Neural progenitor cell (in vitro differentiated cells): ENCODE measurements around the gene TLL1. TPM values are rescaled to one million over a fixed set of nuclear protein-coding genes. Genes with fewer than 3 reads are reported as not detected.

Experiments
- DNase-seq: peaks from one replicate; pipeline ENCODE4 v3.0.0-alpha.2; 2016; ENCODE audit warnings: low spot score
- H2AFZ ChIP-seq: fragments of 200-600 bp; sonication (generic); replicated peaks from 2 replicates; pipeline ENCODE4 v1.6.1; 2016; ENCODE audit warnings: antibody characterized with exemption
- H3F3A ChIP-seq: fragments of 200-600 bp; sonication (generic); 2 replicates; pipeline ENCODE4 v1.6.1; 2016; ENCODE audit warnings: antibody characterized with exemption, low read depth
- H3K27ac ChIP-seq: fragments of 200-600 bp; sonication (generic); 2 replicates; pipeline ENCODE4 v1.5.1; 2016; ENCODE audit warnings: mild to moderate bottlenecking
- H3K27me3 ChIP-seq: fragments of 200-600 bp; sonication (generic); 2 replicates; pipeline ENCODE4 v1.6.1; 2016; ENCODE audit warnings: mild to moderate bottlenecking, moderate library complexity
- H3K36me3 ChIP-seq: fragments of 200-600 bp; sonication (generic); 2 replicates; pipeline ENCODE4 v1.5.1; 2016
- H3K4me1 ChIP-seq: fragments of 200-600 bp; sonication (generic); 2 replicates; pipeline ENCODE4 v1.6.1; 2016; ENCODE audit warnings: mixed run types
- H3K4me2 ChIP-seq: fragments of 200-600 bp; sonication (generic); 2 replicates; pipeline ENCODE4 v1.6.1; 2016
- H3K4me3 ChIP-seq: fragments of 200-600 bp; sonication (generic); 2 replicates; pipeline ENCODE4 v1.5.1; 2016
- H3K79me2 ChIP-seq: fragments of 200-600 bp; sonication (generic); 2 replicates; pipeline ENCODE4 v1.6.1; 2016; ENCODE audit warnings: low read depth
- H3K9ac ChIP-seq: fragments of 200-600 bp; sonication (generic); 2 replicates; pipeline ENCODE4 v1.6.1; 2016
- H3K9me3 ChIP-seq: fragments of 200-600 bp; sonication (generic); 2 replicates; pipeline ENCODE4 v1.5.1; 2016; ENCODE audit warnings: low read depth
- H4K20me1 ChIP-seq: fragments of 200-600 bp; sonication (generic); 2 replicates; pipeline ENCODE4 v1.6.1; 2016; ENCODE audit warnings: low read depth
- H3K27ac Mint-ChIP-seq: 3 replicates; pipeline ENCODE4 v1.8.0; 2021; ENCODE audit warnings: mixed read lengths
- H3K27me3 Mint-ChIP-seq: 2 replicates; pipeline ENCODE4 v1.8.0; 2022; ENCODE audit warnings: low read depth, mild to moderate bottlenecking, inconsistent platforms, moderate library complexity, mixed read lengths; ENCODE audit not compliant: insufficient read depth
- H3K36me3 Mint-ChIP-seq: 3 replicates; pipeline ENCODE4 v1.8.0; 2021; ENCODE audit warnings: mixed read lengths
- H3K4me1 Mint-ChIP-seq: 3 replicates; pipeline ENCODE4 v1.8.0; 2021; ENCODE audit warnings: mixed read lengths
- H3K4me3 Mint-ChIP-seq: 3 replicates; pipeline ENCODE4 v1.8.0; 2021; ENCODE audit warnings: mild to moderate bottlenecking, moderate library complexity, mixed read lengths
- H3K9me3 Mint-ChIP-seq: 3 replicates; pipeline ENCODE4 v1.8.0; 2020; ENCODE audit warnings: mixed read lengths
- EZH2 ChIP-seq: fragments of 200-600 bp; sonication (generic); IDR thresholded peaks from 2 replicates; pipeline ENCODE4 v1.6.1; 2017; ENCODE audit warnings: antibody characterized with exemption, mild to moderate bottlenecking, moderate library complexity
- EZH2phosphoT487 ChIP-seq: fragments of 200-600 bp; sonication (generic); IDR thresholded peaks from 2 replicates; pipeline ENCODE4 v1.6.1; 2017; ENCODE audit warnings: antibody characterized with exemption
- total RNA-seq: library from RNA; depleted of rRNA; stranded (reverse); fragments of >200 nt; gene quantifications from 2 replicates; pipeline ENCODE4 v1.2.3, GENCODE V29; 2015; ENCODE audit warnings: low replicate concordance
- TF ChIP-seq, protein P1 (sequence below): fragments of 200-600 bp; sonication (generic); IDR thresholded peaks from 2 replicates; pipeline ENCODE4 v1.5.1; 2017; ENCODE audit warnings: antibody characterized with exemption, mild to moderate bottlenecking

The TLL1 gene
- total RNA-seq, 1 donor from 2014 or later = 0.22 TPM

GRCh38 chr4:166021617-166022016 is 148.6 kb downstream of the TLL1 start:
- H2AFZ ChIP-seq = no peak overlapping the region
- H3K4me2 ChIP-seq = no peak overlapping the region
- DNase-seq = no peak
- H3K4me1 Mint-ChIP-seq = no peaks in the 10 kb centered on the region
- H3K27ac ChIP-seq = no peak overlapping the region
- no peak for TF ChIP-seq EZH2phosphoT487
- no peak for TF ChIP-seq EZH2
- TF ChIP-seq, protein P1, sequence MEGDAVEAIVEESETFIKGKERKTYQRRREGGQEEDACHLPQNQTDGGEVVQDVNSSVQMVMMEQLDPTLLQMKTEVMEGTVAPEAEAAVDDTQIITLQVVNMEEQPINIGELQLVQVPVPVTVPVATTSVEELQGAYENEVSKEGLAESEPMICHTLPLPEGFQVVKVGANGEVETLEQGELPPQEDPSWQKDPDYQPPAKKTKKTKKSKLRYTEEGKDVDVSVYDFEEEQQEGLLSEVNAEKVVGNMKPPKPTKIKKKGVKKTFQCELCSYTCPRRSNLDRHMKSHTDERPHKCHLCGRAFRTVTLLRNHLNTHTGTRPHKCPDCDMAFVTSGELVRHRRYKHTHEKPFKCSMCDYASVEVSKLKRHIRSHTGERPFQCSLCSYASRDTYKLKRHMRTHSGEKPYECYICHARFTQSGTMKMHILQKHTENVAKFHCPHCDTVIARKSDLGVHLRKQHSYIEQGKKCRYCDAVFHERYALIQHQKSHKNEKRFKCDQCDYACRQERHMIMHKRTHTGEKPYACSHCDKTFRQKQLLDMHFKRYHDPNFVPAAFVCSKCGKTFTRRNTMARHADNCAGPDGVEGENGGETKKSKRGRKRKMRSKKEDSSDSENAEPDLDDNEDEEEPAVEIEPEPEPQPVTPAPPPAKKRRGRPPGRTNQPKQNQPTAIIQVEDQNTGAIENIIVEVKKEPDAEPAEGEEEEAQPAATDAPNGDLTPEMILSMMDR = no peak
- no peaks in the 10 kb centered on the region for H3K36me3 Mint-ChIP-seq
- H3K4me3 Mint-ChIP-seq = no peak overlapping the region
- no peaks in the 10 kb centered on the region for H3K9me3 ChIP-seq
- no peak overlapping the region for H3K27ac Mint-ChIP-seq
- H3K9ac ChIP-seq = no peak overlapping the region
- no peaks in the 10 kb centered on the region for H4K20me1 ChIP-seq
- H3K27me3 Mint-ChIP-seq = no peaks in the 10 kb centered on the region
- H3F3A ChIP-seq = no peaks in the 10 kb centered on the region
- H3K4me3 ChIP-seq = no peak overlapping the region
- no peaks in the 10 kb centered on the region for H3K9me3 Mint-ChIP-seq
- no peaks in the 10 kb centered on the region for H3K36me3 ChIP-seq
- H3K27me3 ChIP-seq = no peaks in the 10 kb centered on the region
- H3K79me2 ChIP-seq = no peaks in the 10 kb centered on the region
- H3K4me1 ChIP-seq = no peaks in the 10 kb centered on the region

DNA sequence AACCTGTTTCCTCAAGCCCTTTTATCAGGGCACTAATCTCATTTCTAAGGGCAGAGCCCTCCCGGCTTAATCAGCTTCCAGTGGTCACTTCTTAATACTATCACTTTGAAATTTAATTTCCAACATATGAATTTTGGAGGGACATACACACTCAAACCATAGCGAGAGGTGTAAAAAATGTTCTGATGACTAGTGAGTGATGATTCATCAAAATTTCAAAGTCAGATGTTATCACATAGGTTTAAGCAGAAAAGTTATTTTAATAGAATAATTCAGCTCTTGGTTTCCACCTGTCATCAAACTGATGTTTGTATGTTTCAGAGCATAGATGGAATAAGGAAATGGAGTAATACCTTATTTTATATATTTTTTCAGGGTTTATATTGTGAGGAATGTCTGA is 161.9 kb downstream of the TLL1 start:
- H3K4me3 ChIP-seq = no peak overlapping the region
- Mint-ChIP-seq H3K4me3 (no peak overlapping the region), H3K4me1 (no peaks in the 10 kb centered on the region), H3K36me3 (no peaks in the 10 kb centered on the region), H3K9me3 (no peaks in the 10 kb centered on the region), H3K27me3 (no peaks in the 10 kb centered on the region), H3K27ac (no peak overlapping the region)
- H3K9ac ChIP-seq = no peak overlapping the region
- H4K20me1 ChIP-seq = no peaks in the 10 kb centered on the region
- no peaks in the 10 kb centered on the region for H3K27me3 ChIP-seq
- no peak for DNase-seq
- H3K27ac ChIP-seq = no peak overlapping the region
- H2AFZ ChIP-seq = no peak overlapping the region
- H3K79me2 ChIP-seq = no peaks in the 10 kb centered on the region
- H3K9me3 ChIP-seq = no peaks in the 10 kb centered on the region
- H3K4me2 ChIP-seq = no peak overlapping the region
- no peaks in the 10 kb centered on the region for H3K4me1 ChIP-seq
- H3F3A ChIP-seq = no peaks in the 10 kb centered on the region
- no peaks in the 10 kb centered on the region for H3K36me3 ChIP-seq
- TF ChIP-seq, protein P1 = no peak
- TF ChIP-seq EZH2 = no peak
- TF ChIP-seq EZH2phosphoT487 = no peak

DNA sequence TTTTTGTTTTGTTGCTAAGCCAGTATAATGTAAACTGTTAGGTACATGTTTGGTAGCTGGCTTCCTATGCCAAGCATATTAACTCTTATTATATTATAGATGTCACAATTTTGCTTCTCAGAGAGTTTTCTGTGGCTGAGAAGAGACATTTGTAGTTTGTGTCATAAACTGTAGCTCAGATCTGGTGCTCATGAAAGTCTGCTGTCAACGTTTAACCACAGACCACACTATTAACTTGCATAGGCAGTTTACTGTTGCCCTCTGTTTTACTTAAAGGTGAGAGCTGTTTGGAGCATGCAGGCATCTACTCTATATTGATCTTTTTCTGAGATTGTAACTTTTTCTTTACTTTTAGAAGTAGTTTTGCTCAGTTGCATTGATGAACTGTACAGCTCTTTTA is 166.8 kb downstream of the TLL1 start:
- Histone ChIP-seq H3K27me3 (no peaks in the 10 kb centered on the region), H3K36me3 (no peaks in the 10 kb centered on the region), H3K9me3 (no peaks in the 10 kb centered on the region), H3K27ac (no peak overlapping the region), H2AFZ (no peak overlapping the region), H3F3A (no peaks in the 10 kb centered on the region), H3K4me2 (no peak overlapping the region), H3K4me1 (no peaks in the 10 kb centered on the region), H3K9ac (no peak overlapping the region), H4K20me1 (no peaks in the 10 kb centered on the region), H3K4me3 (no peak overlapping the region), H3K79me2 (no peaks in the 10 kb centered on the region)
- DNase-seq = no peak
- Mint-ChIP-seq H3K27me3 (no peaks in the 10 kb centered on the region), H3K27ac (no peak overlapping the region), H3K4me3 (no peak overlapping the region), H3K9me3 (no peaks in the 10 kb centered on the region), H3K36me3 (no peaks in the 10 kb centered on the region), H3K4me1 (peaks cover 2% of the 10 kb centered on the region)
- TF ChIP-seq, protein P1 = no peak
- TF ChIP-seq EZH2 = no peak
